HG03159 (cell line): ENCODE data around the gene TTN.

Experiments used
- ATAC-seq: cut with Tn5 transposase; IDR thresholded peaks from one replicate; pipeline ENCODE4 v1.9.1; 2021; ENCODE audit warnings: mild to moderate bottlenecking, moderate library complexity; ENCODE audit not compliant: unreplicated experiment

The TTN gene

DNA sequence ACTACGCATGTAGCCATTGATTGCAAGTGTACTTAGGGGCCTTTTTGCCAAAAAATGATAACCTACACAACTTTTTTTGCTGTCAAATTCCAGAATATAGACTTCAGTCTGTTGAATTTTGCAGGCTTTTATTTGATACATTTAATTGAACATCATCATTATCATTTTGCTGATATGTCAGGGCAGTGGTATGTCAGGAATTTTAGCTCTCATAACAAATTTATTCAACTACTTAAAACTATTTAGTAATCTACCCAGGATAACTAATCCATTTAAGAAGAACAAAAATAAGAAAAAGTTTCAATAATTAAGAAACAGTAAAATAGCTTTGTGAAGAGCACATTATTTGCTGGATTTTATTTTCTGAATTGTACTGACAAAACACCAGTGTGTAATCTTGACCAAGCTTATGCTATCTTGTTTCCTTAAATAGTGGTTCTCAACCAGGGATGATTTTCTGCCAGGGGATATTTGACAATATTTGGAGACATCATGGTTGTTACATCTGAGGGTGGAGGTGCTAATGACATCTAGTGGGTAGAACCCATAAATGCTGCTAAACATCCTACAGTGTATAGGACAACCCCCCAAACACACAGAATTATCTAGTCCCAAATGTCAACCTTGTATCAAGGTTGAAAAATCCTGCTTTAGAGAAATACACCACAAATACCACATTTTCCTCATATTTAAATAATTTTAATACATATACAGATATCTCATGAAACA, 12.1 kb upstream of the TTN start:
- peak; percentile 28 for ATAC-seq

GRCh38 chr2:178811901-178812300, 4.7 kb upstream of the TTN start:
- no peak for ATAC-seq

DNA sequence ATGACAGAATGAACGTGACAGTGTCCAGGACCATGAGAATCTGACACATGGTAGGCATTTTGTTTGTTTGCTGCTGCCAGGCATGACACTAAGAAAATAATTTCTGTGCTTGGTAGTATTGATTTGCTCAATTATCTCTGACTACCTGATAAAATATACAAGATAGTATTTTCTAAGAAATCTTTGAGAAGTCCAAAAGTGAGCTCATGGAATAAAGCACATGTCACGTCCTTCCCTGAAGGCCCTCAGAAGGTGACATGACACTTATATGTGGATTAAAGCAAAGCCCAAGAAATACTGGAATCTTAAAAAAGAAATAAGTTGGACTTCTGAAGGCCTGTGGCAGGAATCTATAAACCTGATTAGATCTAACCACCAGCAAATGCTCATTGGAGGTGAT, 3.8 kb upstream of the TTN start:
- ATAC-seq, result no peak

DNA sequence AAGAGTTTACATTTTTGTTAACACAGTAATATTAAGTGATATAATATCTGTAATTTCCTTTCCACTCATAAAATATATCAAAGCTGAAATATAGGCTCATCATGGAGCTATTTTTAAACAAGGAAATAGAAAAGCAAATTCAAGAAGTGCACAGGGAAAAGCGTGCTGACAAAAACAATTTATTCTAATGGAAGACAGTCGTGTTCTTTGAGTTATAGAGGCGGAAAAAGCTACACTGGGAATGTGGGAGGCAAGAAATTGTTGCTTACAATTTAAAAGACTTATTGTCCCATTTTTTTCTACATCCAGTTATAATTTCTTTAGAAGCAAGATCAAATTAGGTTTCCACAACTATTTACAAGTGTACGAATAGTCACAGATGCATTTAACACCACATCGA, 3.2 kb upstream of the TTN start:
- ATAC-seq, result no peak

DNA sequence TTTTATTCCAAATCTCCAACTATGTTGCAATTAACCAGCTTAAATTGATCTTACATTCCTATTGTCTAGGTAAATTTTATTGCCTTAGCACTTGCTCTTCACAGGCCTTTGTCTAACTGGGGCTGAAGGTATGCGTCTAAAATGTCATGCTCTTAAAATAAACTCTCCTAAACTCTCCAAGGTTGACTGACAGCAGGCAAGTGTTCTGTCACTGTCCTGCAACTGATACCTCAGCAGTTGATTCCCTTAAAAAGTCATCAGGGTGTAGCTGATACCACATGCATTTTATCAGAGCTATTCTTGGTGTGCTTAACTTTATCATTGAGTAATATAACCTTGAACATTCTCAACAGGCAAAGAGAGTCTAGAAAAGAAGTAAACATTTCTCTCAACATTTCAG, 680 bp downstream of the TTN start:
- ATAC-seq, result no peak

DNA sequence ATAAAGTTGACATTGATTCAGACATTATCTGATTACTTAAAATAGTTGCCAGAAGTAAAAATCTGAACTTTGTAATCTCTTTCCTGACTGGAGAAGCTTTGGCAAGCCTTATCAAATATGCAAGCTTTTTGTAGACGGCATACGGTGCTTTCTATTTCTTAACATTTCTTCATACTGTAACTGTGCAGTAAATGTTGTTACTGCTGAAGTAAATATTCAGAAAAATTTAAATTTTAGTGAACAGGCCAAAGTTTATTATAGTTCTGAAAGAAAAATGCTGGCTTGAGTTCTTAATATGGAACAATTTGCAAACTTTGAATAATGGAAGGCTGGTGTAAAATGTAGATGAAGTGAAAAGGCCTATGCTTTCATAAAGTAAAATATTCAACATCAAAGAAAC, 1.8 kb downstream of the TTN start:
- no peak for ATAC-seq

DNA sequence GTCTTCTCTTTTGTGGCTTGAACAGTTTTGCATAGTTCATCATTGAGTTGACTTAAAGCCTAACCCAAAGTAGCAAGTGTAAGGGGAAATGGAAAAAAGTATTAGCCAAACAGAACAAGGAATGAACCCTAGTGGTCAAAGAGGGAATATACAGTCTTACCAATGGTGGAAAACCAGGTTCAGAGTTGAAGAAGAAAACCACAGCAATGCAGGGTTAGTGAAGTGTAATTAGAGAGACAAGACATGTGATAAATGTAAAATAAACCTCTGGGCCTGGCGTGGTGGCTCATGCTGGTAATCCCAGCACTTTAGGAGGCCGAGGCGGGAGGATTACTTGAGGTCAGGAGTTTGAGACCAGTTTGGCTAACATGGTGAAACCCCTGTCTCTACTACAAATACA, 2.4 kb downstream of the TTN start:
- ATAC-seq, result peak; percentile 82

- no peak for ATAC-seq
These were observed 6.7 kb downstream of the TTN start for GRCh38 chr2:178800510-178800909.

DNA sequence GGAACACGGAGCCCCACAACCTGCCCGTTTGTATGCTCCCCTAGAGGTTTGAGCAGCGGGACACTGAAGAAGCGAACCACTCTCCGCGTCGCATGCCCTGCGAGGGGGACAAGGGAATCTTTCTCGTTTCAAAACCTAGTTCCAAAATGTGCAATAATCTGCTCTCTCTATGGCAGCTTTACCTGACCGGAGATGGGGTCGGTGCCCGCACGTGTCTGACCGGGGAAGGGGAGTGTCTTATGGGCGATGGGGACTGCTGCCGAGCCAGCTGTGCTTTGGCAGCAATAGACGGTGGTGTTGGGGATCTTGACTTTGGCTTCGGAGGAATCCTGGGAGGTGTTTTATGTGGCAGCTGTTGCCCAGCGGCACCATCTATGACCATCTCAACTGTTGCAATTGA, 7.9 kb downstream of the TTN start:
- no peak for ATAC-seq

DNA sequence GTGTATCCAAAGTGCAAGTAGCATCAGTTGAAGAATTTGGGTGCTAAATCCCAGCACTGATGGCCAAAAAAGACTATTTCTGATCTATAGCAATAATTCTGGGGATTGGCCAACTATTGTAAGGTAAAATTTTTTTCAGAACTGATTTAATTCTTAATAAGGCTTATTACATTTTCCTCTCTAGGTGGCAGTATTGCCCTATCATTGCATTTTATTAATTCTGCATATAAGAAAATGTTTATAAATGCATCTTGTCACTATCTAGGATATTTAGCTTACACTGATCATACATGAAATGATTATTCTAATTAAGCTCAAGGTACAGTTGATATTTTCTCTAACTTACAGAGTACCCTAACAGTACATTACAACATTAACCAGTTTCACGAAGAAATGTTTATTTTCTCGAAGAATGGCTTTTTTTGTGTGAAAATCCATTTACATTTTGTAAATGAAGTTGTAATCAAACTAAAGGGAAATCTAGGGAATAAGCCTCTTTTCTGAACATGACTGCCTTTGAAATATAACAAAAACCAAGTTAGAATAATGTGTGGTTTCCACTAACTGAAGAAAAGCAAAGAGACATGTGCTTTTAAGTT, 11.0 kb downstream of the TTN start:
- ATAC-seq, result no peak

DNA sequence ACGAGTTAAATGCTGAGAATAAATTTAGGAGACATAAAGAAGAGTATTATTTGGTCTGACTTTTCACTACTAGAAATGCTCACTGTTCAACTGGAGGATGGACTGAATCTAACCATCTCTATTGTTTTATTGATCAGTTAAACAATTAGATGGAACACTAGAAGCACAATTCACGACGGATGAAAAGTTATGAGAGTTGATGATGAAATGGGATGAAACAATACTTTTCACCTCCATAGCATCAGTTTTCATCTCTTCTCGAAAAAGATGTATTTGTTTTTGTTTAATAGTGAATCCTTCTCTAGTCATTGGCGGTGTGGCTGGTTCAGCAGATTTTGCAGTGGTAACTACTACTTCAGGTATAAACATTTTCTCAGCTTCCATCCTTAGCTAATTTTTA, 19.3 kb downstream of the TTN start:
- ATAC-seq, result no peak

- no peak for ATAC-seq
These were observed 20.1 kb downstream of the TTN start for GRCh38 chr2:178787155-178787554.

DNA sequence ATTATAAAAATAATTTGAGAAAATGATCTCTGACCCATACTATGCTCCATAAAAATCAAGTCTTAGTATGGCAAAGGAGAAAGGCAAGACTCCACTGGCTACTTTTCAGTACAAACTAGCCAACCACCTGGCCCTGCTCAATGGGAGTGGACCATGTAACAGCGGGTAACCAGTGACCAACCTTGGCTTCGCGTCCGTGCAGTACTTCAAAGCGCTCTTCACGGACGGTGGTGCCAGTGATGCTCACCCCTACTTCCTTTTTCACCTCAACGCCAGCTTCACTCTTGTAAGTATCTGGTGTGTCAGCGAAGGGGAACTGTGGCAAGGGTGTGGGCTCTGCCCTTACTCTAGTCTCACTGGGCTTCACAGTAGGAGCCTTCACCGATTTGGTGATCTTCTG, 23.3 kb downstream of the TTN start:
- ATAC-seq, result no peak

DNA sequence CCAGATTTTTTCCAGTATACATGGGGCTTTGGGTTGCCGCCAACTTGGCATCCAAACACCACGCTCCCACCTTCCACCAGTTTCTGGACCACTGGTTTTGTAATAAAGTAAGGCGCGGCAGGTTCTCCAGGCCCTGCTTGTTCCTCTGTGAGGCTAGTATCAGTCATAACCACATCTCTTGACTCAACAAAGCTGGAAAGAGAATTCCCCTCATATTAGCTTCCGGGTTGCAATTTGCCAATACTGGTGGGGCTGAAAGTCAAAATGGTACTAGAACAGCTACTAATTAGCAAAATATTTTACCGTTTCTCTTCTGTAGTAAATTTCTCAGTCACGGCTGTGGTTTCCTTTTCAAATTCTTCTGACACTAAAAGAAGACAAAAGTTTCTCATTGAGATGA, 25.0 kb downstream of the TTN start:
- no peak for ATAC-seq

DNA sequence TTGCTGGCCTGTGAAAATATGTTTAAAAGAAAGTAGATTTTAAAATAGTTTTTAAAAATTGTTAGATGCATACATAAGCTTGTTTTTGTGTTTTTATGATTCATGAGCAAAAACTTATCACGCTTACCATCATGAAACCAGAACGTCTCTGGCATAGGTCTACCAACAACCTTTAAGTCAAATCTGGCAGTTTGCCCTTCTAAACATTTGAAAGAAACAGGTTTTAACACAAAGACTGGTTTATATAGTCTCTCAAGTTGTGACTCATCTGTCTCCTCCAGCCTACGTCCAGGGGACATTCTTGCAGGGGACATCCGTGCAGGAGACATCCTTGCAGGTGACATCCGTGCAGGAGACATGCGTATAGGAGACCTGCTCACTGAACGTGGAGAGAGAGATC, 29.6 kb downstream of the TTN start:
- no peak for ATAC-seq

DNA sequence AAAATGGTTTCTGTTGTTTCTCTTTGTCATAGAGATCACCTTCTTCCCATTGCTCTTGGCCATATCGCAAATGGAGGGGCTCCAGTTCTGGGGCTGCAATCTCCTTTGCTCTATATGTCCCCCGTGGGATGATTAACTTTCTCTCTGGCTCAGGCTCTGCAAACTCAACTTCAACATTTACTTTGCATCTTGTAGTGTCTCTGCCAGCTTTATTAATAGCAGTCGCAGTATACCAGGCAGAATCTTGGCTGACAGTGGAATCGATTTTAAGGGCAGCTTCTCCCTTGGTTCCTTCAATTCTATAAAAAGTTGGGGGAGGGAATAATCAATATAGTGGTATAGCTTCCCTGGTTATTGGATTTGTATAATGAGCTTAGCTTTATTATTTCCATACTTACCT, 30.5 kb downstream of the TTN start:
- ATAC-seq, result no peak

DNA sequence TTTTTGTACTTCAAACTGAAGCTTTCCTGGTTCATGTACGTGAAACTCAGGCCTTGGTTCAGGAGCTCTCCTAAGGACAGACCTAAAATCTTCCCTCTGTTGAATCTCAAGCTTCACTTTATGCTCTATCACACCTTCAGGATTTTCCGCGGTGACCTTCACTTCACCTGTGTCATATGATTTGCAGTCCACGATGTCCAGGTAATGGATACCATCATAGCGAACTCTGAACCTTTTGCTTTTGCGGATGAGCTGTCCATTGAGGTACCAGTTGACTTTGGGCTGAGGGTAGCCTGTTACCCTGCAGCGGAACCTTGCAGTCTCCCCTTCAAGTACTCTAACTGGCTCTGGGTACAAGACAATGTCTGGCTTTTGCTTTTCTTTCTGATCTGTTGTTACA, 31.2 kb downstream of the TTN start:
- ATAC-seq, result no peak

DNA sequence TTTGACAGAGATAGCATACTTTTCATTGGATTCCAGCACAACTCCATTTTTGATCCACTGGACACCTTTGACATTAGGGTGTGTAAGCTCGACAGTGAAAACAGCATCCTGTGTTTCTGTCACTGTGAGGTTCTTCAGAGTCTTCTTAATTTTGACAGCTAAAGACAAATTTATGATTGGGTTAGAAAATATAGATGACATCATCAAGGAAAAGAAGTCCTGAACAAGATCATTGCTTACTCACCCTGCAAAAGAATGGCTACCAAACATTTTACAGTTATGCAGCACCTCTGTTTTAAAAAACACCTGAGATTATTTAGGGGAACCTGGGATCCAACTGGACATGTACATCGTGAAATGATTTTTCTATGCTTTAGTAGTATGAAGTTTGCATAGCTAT, 36.7 kb downstream of the TTN start:
- no peak for ATAC-seq

- ATAC-seq, result no peak
These were observed 39.8 kb downstream of the TTN start for GRCh38 chr2:178767094-178768060.

- no peak for ATAC-seq
These were observed 43.1 kb downstream of the TTN start for GRCh38 chr2:178764097-178764496.

DNA sequence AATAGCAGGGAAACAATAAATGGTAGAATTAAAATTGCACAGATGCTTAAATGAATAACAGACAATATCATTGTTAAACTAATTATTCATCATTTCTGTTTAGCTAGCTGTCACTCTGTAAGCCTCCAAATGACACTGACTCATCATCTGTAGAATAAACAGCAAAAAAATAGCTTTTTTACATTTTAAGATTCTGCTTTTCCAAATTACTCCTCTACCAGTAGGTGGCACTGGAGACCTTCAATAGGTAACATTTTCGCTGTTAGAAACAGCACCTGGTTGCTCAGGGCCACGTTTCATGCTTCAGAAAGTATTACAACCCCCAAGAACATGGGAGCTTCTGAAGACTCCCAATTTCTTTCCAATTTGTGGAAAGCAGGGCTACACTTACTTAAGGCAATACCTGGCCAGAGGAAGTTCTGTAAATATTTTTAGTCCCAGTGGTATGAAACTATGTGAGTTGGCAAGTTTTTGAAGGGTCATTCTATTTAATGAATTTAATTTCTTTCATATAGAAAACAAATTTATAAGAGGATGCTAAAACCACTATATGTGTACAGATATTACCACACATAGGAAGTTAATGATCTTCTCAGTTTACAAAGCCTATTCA, 45.4 kb downstream of the TTN start:
- peak; percentile 81 for ATAC-seq
